ENCODE results near the gene PLCG2.
"Not testable (repeated sequence)": the region's sequence is repeated elsewhere in the genome, so short reads cannot be mapped to it uniquely, and the experiment has no call there.

PLCG2 gene

DNA sequence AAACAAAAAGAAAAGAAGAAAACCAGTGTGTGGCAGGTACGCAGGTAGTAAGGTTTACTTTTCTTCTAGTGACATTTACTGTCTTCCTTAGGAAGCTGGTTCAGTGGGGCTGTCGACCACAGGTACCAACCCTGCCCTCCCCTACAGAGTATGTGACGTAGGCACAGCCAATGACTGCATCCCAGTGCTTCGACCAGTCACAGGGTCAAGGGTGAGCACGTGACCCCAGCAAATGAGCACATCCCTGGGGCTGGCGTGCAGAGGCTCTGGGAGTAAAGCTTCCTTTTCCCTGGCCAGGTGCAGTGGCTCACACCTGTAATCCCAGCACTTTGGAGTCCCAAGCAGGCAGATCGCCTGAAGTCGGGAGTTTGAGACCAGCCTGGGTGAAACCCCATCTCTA is 38.9 kb upstream of the PLCG2 start:
- Histone ChIP-seq H3K36me3 (no peaks in the 10 kb centered on the region), H3K27me3 (no peaks in the 10 kb centered on the region), H3K4me3 (ENCODE audit: low read depth, low read length) (no peak overlapping the region), H3K9me3 (no peaks in the 10 kb centered on the region), H3K4me1 (peaks cover 4% of the 10 kb centered on the region; the same call in 1 of the 2 replicates)
- DNase-seq = no peak
- TF ChIP-seq, protein P1, sequence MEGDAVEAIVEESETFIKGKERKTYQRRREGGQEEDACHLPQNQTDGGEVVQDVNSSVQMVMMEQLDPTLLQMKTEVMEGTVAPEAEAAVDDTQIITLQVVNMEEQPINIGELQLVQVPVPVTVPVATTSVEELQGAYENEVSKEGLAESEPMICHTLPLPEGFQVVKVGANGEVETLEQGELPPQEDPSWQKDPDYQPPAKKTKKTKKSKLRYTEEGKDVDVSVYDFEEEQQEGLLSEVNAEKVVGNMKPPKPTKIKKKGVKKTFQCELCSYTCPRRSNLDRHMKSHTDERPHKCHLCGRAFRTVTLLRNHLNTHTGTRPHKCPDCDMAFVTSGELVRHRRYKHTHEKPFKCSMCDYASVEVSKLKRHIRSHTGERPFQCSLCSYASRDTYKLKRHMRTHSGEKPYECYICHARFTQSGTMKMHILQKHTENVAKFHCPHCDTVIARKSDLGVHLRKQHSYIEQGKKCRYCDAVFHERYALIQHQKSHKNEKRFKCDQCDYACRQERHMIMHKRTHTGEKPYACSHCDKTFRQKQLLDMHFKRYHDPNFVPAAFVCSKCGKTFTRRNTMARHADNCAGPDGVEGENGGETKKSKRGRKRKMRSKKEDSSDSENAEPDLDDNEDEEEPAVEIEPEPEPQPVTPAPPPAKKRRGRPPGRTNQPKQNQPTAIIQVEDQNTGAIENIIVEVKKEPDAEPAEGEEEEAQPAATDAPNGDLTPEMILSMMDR (IDR thresholded peaks at IDR 0.05; ENCODE audit: low read depth, low read length) = no peak

DNA sequence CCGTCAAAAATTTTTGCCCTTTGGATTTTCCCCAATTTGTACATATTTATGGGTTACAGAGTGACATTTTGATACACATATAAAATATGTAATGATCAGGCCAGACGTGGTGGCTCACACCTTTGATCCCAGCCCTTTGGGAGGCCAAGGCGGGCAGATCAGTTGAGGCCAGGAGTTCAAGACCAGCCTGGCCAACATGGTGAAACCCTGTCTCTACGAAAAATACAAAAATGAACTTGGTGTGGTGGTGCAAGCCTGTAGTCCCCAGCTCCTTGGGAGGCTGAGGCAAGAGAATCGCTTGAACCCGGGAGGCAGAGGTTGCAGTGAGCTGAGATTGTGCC is 37.7 kb upstream of the PLCG2 start:
- not testable (repeated sequence) for DNase-seq; H3K4me3 ChIP-seq (ENCODE audit: low read depth, low read length); H3K36me3 ChIP-seq; H3K27me3 ChIP-seq; H3K9me3 ChIP-seq; H3K4me1 ChIP-seq

DNA sequence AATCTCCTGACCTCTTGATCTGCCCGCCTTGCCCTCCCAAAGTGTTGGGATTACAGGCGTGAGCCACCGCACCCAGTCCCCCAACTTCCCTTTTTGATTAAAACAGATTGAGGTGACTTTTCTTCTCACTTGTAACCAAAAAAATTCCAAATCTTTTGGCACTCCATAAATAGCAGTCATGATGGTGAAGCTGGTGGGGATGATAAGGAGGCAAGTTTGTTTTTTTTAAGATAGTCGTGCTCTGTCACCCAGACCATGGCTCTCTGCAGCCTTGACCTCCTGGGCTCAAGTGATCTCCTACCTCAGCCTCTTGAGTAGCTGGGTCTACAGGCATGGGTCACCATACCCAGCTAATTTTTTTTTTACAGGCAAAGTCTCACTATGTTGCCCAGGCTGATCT is 34.7 kb upstream of the PLCG2 start:
- H3K4me1 ChIP-seq = no peaks in the 10 kb centered on the region; the same call in 1 of the 2 replicates
- no peaks in the 10 kb centered on the region for H3K9me3 ChIP-seq
- H3K4me3 ChIP-seq (ENCODE audit: low read depth, low read length) = no peak overlapping the region
- no peaks in the 10 kb centered on the region for H3K27me3 ChIP-seq
- no peaks in the 10 kb centered on the region for H3K36me3 ChIP-seq
- no peak for DNase-seq
- TF ChIP-seq, protein P1 (IDR thresholded peaks at IDR 0.05; ENCODE audit: low read depth, low read length) = no peak

DNA sequence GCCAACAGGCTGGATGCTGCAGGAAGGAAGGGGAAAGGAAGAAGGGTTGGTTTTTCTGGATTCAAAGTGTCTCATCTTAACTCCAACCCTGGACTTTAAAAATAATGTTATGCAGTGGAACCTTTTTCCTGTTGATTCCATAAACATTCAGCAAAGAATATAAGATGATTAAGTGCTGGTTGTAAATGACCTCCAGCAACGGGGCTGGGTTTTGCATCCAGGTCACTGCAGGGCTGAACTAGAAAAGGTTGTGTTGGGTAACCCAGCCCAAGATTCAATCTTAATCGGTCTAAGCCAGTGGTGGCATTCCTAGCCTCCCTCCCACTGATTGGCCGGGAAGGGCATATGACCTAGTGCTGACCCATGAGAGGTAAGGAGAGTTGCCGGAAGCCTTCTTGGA is 34.2 kb upstream of the PLCG2 start:
- Histone ChIP-seq H3K4me1 (no peaks in the 10 kb centered on the region; the same call in 1 of the 2 replicates), H3K9me3 (no peaks in the 10 kb centered on the region), H3K27me3 (no peaks in the 10 kb centered on the region), H3K4me3 (ENCODE audit: low read depth, low read length) (no peak overlapping the region), H3K36me3 (no peaks in the 10 kb centered on the region)
- TF ChIP-seq, protein P1 (IDR thresholded peaks at IDR 0.05; ENCODE audit: low read depth, low read length) = no peak
- DNase-seq = no peak

DNA sequence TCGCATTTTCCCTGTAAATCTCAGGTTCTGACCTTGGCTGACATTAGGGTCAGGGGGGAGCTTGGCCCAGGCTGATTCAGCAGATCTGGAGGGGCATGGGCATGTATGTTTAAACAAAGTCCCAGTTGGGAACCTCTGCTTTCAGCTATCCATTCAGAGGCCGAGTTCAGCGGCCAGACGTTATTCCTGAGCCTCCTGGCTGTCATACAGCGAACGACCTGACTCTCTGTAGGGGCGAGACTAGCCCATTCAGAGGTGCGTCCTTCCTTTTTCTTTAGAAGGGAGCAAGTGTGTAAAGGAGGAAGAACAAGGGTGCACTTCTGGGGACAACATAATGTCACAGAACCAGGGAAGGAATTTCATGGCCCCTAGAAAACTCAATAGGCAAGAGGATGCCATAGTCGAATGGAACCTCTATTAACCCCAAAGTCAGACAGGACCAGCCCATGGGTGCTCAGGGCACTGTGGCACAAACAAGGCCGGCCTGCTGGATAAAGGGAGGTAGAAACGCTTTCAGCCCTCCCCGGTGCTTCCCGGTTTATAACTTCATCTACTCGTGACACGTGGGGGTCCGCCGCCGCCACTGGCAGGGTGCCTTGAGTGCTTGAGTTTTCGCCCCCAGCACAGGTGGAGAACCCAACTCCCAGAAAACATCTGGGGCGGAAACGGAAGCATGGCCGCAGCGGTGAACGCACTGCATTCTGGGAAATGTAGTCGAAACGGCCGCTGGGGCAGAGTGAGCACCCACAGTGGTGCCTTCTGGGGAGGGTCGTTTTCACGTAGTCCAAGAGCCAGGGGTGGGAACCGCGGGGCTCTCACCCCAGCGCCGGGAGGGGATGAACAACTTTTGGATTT is 33.2 kb upstream of the PLCG2 start:
- H3K9me3 ChIP-seq = no peaks in the 10 kb centered on the region
- H3K4me3 ChIP-seq (ENCODE audit: low read depth, low read length) = peak overlapping the region; percentile 52
- TF ChIP-seq, protein P1 (IDR thresholded peaks at IDR 0.05; ENCODE audit: low read depth, low read length) = no peak
- no peaks in the 10 kb centered on the region for H3K27me3 ChIP-seq
- H3K4me1 ChIP-seq = no peaks in the 10 kb centered on the region; the same call in 1 of the 2 replicates
- peak; percentile 75 for DNase-seq
- no peaks in the 10 kb centered on the region for H3K36me3 ChIP-seq

DNA sequence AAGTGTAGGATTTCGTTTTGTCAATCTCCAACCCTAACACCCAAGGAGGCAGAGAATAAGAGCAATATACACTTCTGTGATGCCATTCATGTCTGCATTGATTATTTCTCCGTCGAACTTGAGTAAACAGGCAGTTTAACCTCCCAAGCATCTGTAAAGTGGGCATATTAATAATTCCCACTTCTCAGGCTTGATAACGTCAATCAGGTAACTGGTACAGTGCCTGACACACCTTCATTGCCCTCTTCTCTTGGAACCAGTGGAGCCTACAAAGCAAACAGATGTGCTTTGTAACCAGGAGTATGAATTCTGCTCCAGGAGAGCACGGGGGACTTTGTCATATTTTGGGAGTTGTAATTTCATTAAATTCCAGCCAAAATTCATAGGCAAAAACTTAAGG is 32.5 kb upstream of the PLCG2 start:
- H3K27me3 ChIP-seq = no peaks in the 10 kb centered on the region
- no peaks in the 10 kb centered on the region for H3K9me3 ChIP-seq
- TF ChIP-seq, protein P1 (IDR thresholded peaks at IDR 0.05; ENCODE audit: low read depth, low read length) = no peak
- H3K36me3 ChIP-seq = no peaks in the 10 kb centered on the region
- peak overlapping the region; percentile 52 for H3K4me3 ChIP-seq (ENCODE audit: low read depth, low read length)
- DNase-seq = no peak
- H3K4me1 ChIP-seq = no peaks in the 10 kb centered on the region; the same call in 1 of the 2 replicates

Data from BE2C (cell line).